GM12801 (cell line): ENCODE data around the gene BRD4.

Experiments
- CTCF ChIP-seq: IDR thresholded peaks from one replicate; pipeline ENCODE4 v1.5.1; 2011; ENCODE audit warnings: control low read depth; ENCODE audit not compliant: insufficient read length; ENCODE audit errors: extremely low read depth

Gene BRD4

GRCh38 chr19:15332311-15332996, at the start of gene BRD4:
BRD4 (minus strand) TSS chr19:15332539; CDS start chr19:15273099, 59,440 bp downstream.
- TF ChIP-seq CTCF = no peak

- no peak for TF ChIP-seq CTCF
Observed at GRCh38 chr19:15381864-15382263, 49.5 kb upstream of the BRD4 start.

- no peak for TF ChIP-seq CTCF
Observed at GRCh38 chr19:15381429-15381828, 49.1 kb upstream of the BRD4 start.

GRCh38 chr19:15379999-15380647, 47.8 kb upstream of the BRD4 start:
- no peak for TF ChIP-seq CTCF

GRCh38 chr19:15379083-15379998, 47.0 kb upstream of the BRD4 start, which contains the start of gene AKAP8:
AKAP8 (minus strand) TSS chr19:15379787; CDS start chr19:15379731, 56 bp downstream.
- no peak for TF ChIP-seq CTCF

- no peak for TF ChIP-seq CTCF
Observed at GRCh38 chr19:15378534-15379082, 46.3 kb upstream of the BRD4 start.
